Neural progenitor cell (in vitro differentiated cells): ENCODE data around the gene PRDM1. TPM values are rescaled to one million over a fixed set of nuclear protein-coding genes. Genes with fewer than 3 reads are reported as not detected.

Source experiments
- DNase-seq: peaks from one replicate; pipeline ENCODE4 v3.0.0-alpha.2; 2016; ENCODE audit warnings: low spot score
- H2AFZ ChIP-seq: fragments of 200-600 bp; sonication (generic); replicated peaks from 2 replicates; pipeline ENCODE4 v1.6.1; 2016; ENCODE audit warnings: antibody characterized with exemption
- H3F3A ChIP-seq: fragments of 200-600 bp; sonication (generic); 2 replicates; pipeline ENCODE4 v1.6.1; 2016; ENCODE audit warnings: antibody characterized with exemption, low read depth
- H3K27ac ChIP-seq: fragments of 200-600 bp; sonication (generic); 2 replicates; pipeline ENCODE4 v1.5.1; 2016; ENCODE audit warnings: mild to moderate bottlenecking
- H3K27me3 ChIP-seq: fragments of 200-600 bp; sonication (generic); 2 replicates; pipeline ENCODE4 v1.6.1; 2016; ENCODE audit warnings: mild to moderate bottlenecking, moderate library complexity
- H3K36me3 ChIP-seq: fragments of 200-600 bp; sonication (generic); 2 replicates; pipeline ENCODE4 v1.5.1; 2016
- H3K4me1 ChIP-seq: fragments of 200-600 bp; sonication (generic); 2 replicates; pipeline ENCODE4 v1.6.1; 2016; ENCODE audit warnings: mixed run types
- H3K4me2 ChIP-seq: fragments of 200-600 bp; sonication (generic); 2 replicates; pipeline ENCODE4 v1.6.1; 2016
- H3K4me3 ChIP-seq: fragments of 200-600 bp; sonication (generic); 2 replicates; pipeline ENCODE4 v1.5.1; 2016
- H3K79me2 ChIP-seq: fragments of 200-600 bp; sonication (generic); 2 replicates; pipeline ENCODE4 v1.6.1; 2016; ENCODE audit warnings: low read depth
- H3K9ac ChIP-seq: fragments of 200-600 bp; sonication (generic); 2 replicates; pipeline ENCODE4 v1.6.1; 2016
- H3K9me3 ChIP-seq: fragments of 200-600 bp; sonication (generic); 2 replicates; pipeline ENCODE4 v1.5.1; 2016; ENCODE audit warnings: low read depth
- H4K20me1 ChIP-seq: fragments of 200-600 bp; sonication (generic); 2 replicates; pipeline ENCODE4 v1.6.1; 2016; ENCODE audit warnings: low read depth
- H3K27ac Mint-ChIP-seq: 3 replicates; pipeline ENCODE4 v1.8.0; 2021; ENCODE audit warnings: mixed read lengths
- H3K27me3 Mint-ChIP-seq: 2 replicates; pipeline ENCODE4 v1.8.0; 2022; ENCODE audit warnings: low read depth, mild to moderate bottlenecking, inconsistent platforms, moderate library complexity, mixed read lengths; ENCODE audit not compliant: insufficient read depth
- H3K36me3 Mint-ChIP-seq: 3 replicates; pipeline ENCODE4 v1.8.0; 2021; ENCODE audit warnings: mixed read lengths
- H3K4me1 Mint-ChIP-seq: 3 replicates; pipeline ENCODE4 v1.8.0; 2021; ENCODE audit warnings: mixed read lengths
- H3K4me3 Mint-ChIP-seq: 3 replicates; pipeline ENCODE4 v1.8.0; 2021; ENCODE audit warnings: mild to moderate bottlenecking, moderate library complexity, mixed read lengths
- H3K9me3 Mint-ChIP-seq: 3 replicates; pipeline ENCODE4 v1.8.0; 2020; ENCODE audit warnings: mixed read lengths
- CTCF ChIP-seq: fragments of 200-600 bp; sonication (generic); IDR thresholded peaks from 2 replicates; pipeline ENCODE4 v1.5.1; 2017; ENCODE audit warnings: antibody characterized with exemption, mild to moderate bottlenecking
- EZH2 ChIP-seq: fragments of 200-600 bp; sonication (generic); IDR thresholded peaks from 2 replicates; pipeline ENCODE4 v1.6.1; 2017; ENCODE audit warnings: antibody characterized with exemption, mild to moderate bottlenecking, moderate library complexity
- EZH2phosphoT487 ChIP-seq: fragments of 200-600 bp; sonication (generic); IDR thresholded peaks from 2 replicates; pipeline ENCODE4 v1.6.1; 2017; ENCODE audit warnings: antibody characterized with exemption
- total RNA-seq: library from RNA; depleted of rRNA; stranded (reverse); fragments of >200 nt; gene quantifications from 2 replicates; pipeline ENCODE4 v1.2.3, GENCODE V29; 2015; ENCODE audit warnings: low replicate concordance

PRDM1 gene
- total RNA-seq, 1 donor from 2014 or later = 0.37 TPM

- Histone ChIP-seq H3K4me2 (no peak overlapping the region), H3K36me3 (no peaks in the 10 kb centered on the region), H3F3A (no peaks in the 10 kb centered on the region), H3K9ac (no peak overlapping the region), H3K9me3 (no peaks in the 10 kb centered on the region), H4K20me1 (no peaks in the 10 kb centered on the region), H3K27me3 (no peaks in the 10 kb centered on the region), H3K4me3 (no peak overlapping the region), H2AFZ (no peak overlapping the region), H3K4me1 (peaks cover 4% of the 10 kb centered on the region), H3K27ac (no peak overlapping the region), H3K79me2 (no peaks in the 10 kb centered on the region)
- Mint-ChIP-seq H3K27ac (no peak overlapping the region), H3K36me3 (no peaks in the 10 kb centered on the region), H3K4me1 (peaks cover 3% of the 10 kb centered on the region), H3K4me3 (no peak overlapping the region), H3K9me3 (no peaks in the 10 kb centered on the region), H3K27me3 (no peaks in the 10 kb centered on the region)
- TF ChIP-seq EZH2 (no peak), EZH2phosphoT487 (no peak), CTCF (no peak)
- DNase-seq = no peak
Observed at GRCh38 chr6:106109029-106109428, 22.9 kb downstream of the PRDM1 start.

- Mint-ChIP-seq H3K9me3 (no peaks in the 10 kb centered on the region), H3K27ac (no peak overlapping the region), H3K27me3 (no peaks in the 10 kb centered on the region), H3K4me1 (peaks cover 3% of the 10 kb centered on the region), H3K36me3 (no peaks in the 10 kb centered on the region), H3K4me3 (no peak overlapping the region)
- no peak for DNase-seq
- no peaks in the 10 kb centered on the region for H3K27me3 ChIP-seq
- H2AFZ ChIP-seq = no peak overlapping the region
- H3K79me2 ChIP-seq = no peaks in the 10 kb centered on the region
- H3K36me3 ChIP-seq = no peaks in the 10 kb centered on the region
- H3K4me2 ChIP-seq = no peak overlapping the region
- H3K9me3 ChIP-seq = no peaks in the 10 kb centered on the region
- no peak overlapping the region for H3K4me3 ChIP-seq
- H3F3A ChIP-seq = no peaks in the 10 kb centered on the region
- H3K27ac ChIP-seq = no peak overlapping the region
- no peaks in the 10 kb centered on the region for H4K20me1 ChIP-seq
- TF ChIP-seq CTCF (no peak), EZH2 (no peak), EZH2phosphoT487 (no peak)
- H3K9ac ChIP-seq = no peak overlapping the region
- peaks cover 4% of the 10 kb centered on the region for H3K4me1 ChIP-seq
Observed at GRCh38 chr6:106110164-106110826, 24.2 kb downstream of the PRDM1 start.

- Mint-ChIP-seq H3K36me3 (no peaks in the 10 kb centered on the region), H3K27me3 (no peaks in the 10 kb centered on the region), H3K4me1 (peaks cover 3% of the 10 kb centered on the region), H3K9me3 (no peaks in the 10 kb centered on the region), H3K4me3 (no peak overlapping the region), H3K27ac (no peak overlapping the region)
- Histone ChIP-seq H3K27me3 (no peaks in the 10 kb centered on the region), H2AFZ (no peak overlapping the region), H3K79me2 (no peaks in the 10 kb centered on the region), H3K36me3 (no peaks in the 10 kb centered on the region), H3K4me3 (no peak overlapping the region), H4K20me1 (no peaks in the 10 kb centered on the region), H3K9ac (no peak overlapping the region), H3K27ac (no peak overlapping the region), H3K9me3 (no peaks in the 10 kb centered on the region), H3F3A (no peaks in the 10 kb centered on the region), H3K4me2 (no peak overlapping the region), H3K4me1 (peaks cover 4% of the 10 kb centered on the region)
- TF ChIP-seq EZH2phosphoT487 = no peak
- DNase-seq = no peak
Observed at GRCh38 chr6:106112433-106112832, 26.3 kb downstream of the PRDM1 start.

GRCh38 chr6:106113256-106113959 lies 27.3 kb downstream of the PRDM1 start:
- no peak for DNase-seq
- no peaks in the 10 kb centered on the region for H3F3A ChIP-seq
- no peak overlapping the region for H3K4me2 ChIP-seq
- Mint-ChIP-seq H3K27me3 (no peaks in the 10 kb centered on the region), H3K27ac (no peak overlapping the region), H3K4me3 (no peak overlapping the region), H3K4me1 (peaks cover 3% of the 10 kb centered on the region), H3K36me3 (no peaks in the 10 kb centered on the region), H3K9me3 (no peaks in the 10 kb centered on the region)
- no peak overlapping the region for H3K9ac ChIP-seq
- TF ChIP-seq EZH2phosphoT487 (no peak), EZH2 (no peak), CTCF (no peak)
- no peaks in the 10 kb centered on the region for H3K36me3 ChIP-seq
- no peaks in the 10 kb centered on the region for H3K9me3 ChIP-seq
- no peaks in the 10 kb centered on the region for H3K79me2 ChIP-seq
- H4K20me1 ChIP-seq = no peaks in the 10 kb centered on the region
- no peak overlapping the region for H2AFZ ChIP-seq
- peaks cover 4% of the 10 kb centered on the region for H3K4me1 ChIP-seq
- no peak overlapping the region for H3K27ac ChIP-seq
- H3K4me3 ChIP-seq = no peak overlapping the region
- H3K27me3 ChIP-seq = no peaks in the 10 kb centered on the region
